Right atrium auricular region (tissue), 2 donors: Measurements from ENCODE around the gene PTCD1. TPM values are rescaled to one million over a fixed set of nuclear protein-coding genes. Genes with fewer than 3 reads are reported as not detected.

Experiments used
- DNase-seq: peaks from one replicate; pipeline ENCODE4 v3.0.0-alpha.2; 2019; ENCODE audit warnings: low spot score
- H3K27ac ChIP-seq, 2 donors: fragments of 200-600 bp; sonication (generic); 1 replicate in 1 of 2; 2 replicates in 1 of 2; pipeline ENCODE4 v1.5.1; 2016 to 2019
- H3K27me3 ChIP-seq, 2 donors: fragments of 200-600 bp; sonication (generic); one replicate each; pipeline versions ENCODE4 v1.5.1 to v1.6.0; 2017 to 2019
- H3K36me3 ChIP-seq: fragments of 200-600 bp; sonication (generic); one replicate; pipeline ENCODE4 v1.5.1; 2016
- H3K4me1 ChIP-seq, 2 donors: fragments of 200-600 bp; sonication (generic); one replicate each; pipeline versions ENCODE4 v1.5.1 to v1.6.0; 2017 to 2019
- H3K4me3 ChIP-seq, 2 donors: fragments of 200-600 bp; sonication (generic); 1 replicate in 1 of 2; 2 replicates in 1 of 2; pipeline ENCODE4 v1.5.1; 2017 to 2019; ENCODE audit warnings: mild to moderate bottlenecking in 1 of 2, moderate library complexity in 1 of 2
- H3K9me3 ChIP-seq, 2 donors: fragments of 200-600 bp; sonication (generic); one replicate each; pipeline ENCODE4 v1.5.1; 2019
- total RNA-seq, 2 donors: library from RNA; depleted of rRNA; stranded (reverse); fragments of >200 nt; gene quantifications; one replicate each; pipeline ENCODE4 v1.1.0, GENCODE V29; 2016
- TF ChIP-seq, protein P1 (sequence below), 2 donors: fragments of 200-600 bp; sonication (generic); IDR thresholded peaks; one replicate each; pipeline ENCODE4 v1.5.1; 2019; ENCODE audit warnings: antibody characterized with exemption in 2 of 2

PTCD1 gene
- total RNA-seq, 2 donors from 2014 or later: 4.6 to 5.3 TPM

GRCh38 chr7:99379043-99379577 is 59.5 kb downstream of the PTCD1 start:
- peaks cover 0 to 54% of the 10 kb centered on the region in 2 donors for H3K4me1 ChIP-seq
- peak; percentile 86 for DNase-seq
- H3K9me3 ChIP-seq: no peaks in the 10 kb centered on the region
- H3K27me3 ChIP-seq: no peaks in the 10 kb centered on the region
- H3K4me3 ChIP-seq: peak overlapping the region in 1 of 2 donors; percentile 24
- peaks cover 11% of the 10 kb centered on the region for H3K36me3 ChIP-seq
- TF ChIP-seq, protein P1, sequence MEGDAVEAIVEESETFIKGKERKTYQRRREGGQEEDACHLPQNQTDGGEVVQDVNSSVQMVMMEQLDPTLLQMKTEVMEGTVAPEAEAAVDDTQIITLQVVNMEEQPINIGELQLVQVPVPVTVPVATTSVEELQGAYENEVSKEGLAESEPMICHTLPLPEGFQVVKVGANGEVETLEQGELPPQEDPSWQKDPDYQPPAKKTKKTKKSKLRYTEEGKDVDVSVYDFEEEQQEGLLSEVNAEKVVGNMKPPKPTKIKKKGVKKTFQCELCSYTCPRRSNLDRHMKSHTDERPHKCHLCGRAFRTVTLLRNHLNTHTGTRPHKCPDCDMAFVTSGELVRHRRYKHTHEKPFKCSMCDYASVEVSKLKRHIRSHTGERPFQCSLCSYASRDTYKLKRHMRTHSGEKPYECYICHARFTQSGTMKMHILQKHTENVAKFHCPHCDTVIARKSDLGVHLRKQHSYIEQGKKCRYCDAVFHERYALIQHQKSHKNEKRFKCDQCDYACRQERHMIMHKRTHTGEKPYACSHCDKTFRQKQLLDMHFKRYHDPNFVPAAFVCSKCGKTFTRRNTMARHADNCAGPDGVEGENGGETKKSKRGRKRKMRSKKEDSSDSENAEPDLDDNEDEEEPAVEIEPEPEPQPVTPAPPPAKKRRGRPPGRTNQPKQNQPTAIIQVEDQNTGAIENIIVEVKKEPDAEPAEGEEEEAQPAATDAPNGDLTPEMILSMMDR (IDR thresholded peaks at IDR 0.05): no peak
- peak overlapping the region; percentile 80 to 81 for H3K27ac ChIP-seq

GRCh38 chr7:99375070-99375807 is 63.4 kb downstream of the PTCD1 start:
- H3K4me1 ChIP-seq: peaks cover 0 to 52% of the 10 kb centered on the region in 2 donors
- H3K27me3 ChIP-seq: no peaks in the 10 kb centered on the region
- TF ChIP-seq, protein P1 (IDR thresholded peaks at IDR 0.05): no peak
- H3K4me3 ChIP-seq: peak overlapping the region; percentile 82 to 94
- H3K36me3 ChIP-seq: peaks cover 11% of the 10 kb centered on the region
- H3K9me3 ChIP-seq: no peaks in the 10 kb centered on the region
- peak overlapping the region; percentile 90 for H3K27ac ChIP-seq
- peak; percentile 76 for DNase-seq

DNA sequence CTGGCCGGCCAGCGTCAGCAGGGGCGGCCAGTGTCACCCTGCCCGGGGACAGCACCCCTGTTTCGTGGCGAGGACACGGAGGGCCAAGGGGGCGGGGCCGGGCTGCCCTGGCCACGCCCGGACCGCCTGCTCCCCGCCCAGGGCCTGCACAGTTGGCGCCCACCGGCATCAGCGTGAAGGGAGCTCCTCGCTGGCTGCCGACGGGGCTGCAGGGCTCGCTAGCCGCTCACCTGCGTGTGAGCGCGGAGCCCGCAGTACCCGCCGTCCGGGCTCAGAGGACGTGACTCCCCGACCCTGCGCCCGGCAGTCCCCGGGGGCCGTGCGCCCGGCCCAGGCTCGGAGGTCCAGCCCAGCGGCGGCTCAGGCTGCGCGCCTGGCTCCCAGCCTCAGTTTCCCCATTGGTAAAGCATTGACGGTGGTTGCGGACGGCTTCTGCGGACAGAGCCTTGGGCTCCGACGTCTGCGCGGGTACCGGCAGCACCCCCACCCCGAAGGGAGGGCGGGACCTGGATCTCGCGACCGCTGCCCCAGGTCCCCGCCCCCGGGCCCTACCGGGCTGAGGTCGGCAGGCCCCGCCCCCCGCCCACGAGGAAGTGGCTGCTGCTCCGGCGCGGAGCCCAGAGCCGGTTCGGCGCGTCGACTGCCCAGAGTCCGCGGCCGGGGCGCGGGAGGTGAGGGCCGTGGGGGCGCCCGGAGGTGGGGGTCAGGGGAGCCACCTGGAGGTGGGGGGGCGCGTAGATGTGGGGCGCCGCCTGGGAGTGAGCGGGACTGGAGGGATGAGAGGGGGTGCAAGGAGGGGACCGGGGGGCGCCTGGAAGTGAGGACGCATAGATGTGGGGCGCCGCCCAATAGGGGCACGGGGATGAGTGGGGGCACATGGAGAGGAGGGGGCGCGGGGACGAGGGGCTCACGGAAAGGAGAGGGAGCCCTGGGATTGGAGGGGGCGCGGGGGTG is 64.2 kb downstream of the PTCD1 start, which contains the start of gene ARPC1B:
Gene ARPC1B, plus strand, starts transcription at position 620 of the 954 bp plus-strand sequence. CDS start 10,985 bp downstream, outside the sequence.
- no peaks in the 10 kb centered on the region for H3K27me3 ChIP-seq
- TF ChIP-seq, protein P1 (IDR thresholded peaks at IDR 0.05): no peak
- H3K4me1 ChIP-seq: peaks cover 0 to 43% of the 10 kb centered on the region in 2 donors
- H3K4me3 ChIP-seq: peak within 1 kb of the TSS; percentile 82 to 94
- DNase-seq: peak; percentile 78
- H3K36me3 ChIP-seq: peaks cover 11% of the 10 kb centered on the region
- peak within 1 kb of the TSS; percentile 90 for H3K27ac ChIP-seq
- H3K9me3 ChIP-seq: no peaks in the 10 kb centered on the region

DNA sequence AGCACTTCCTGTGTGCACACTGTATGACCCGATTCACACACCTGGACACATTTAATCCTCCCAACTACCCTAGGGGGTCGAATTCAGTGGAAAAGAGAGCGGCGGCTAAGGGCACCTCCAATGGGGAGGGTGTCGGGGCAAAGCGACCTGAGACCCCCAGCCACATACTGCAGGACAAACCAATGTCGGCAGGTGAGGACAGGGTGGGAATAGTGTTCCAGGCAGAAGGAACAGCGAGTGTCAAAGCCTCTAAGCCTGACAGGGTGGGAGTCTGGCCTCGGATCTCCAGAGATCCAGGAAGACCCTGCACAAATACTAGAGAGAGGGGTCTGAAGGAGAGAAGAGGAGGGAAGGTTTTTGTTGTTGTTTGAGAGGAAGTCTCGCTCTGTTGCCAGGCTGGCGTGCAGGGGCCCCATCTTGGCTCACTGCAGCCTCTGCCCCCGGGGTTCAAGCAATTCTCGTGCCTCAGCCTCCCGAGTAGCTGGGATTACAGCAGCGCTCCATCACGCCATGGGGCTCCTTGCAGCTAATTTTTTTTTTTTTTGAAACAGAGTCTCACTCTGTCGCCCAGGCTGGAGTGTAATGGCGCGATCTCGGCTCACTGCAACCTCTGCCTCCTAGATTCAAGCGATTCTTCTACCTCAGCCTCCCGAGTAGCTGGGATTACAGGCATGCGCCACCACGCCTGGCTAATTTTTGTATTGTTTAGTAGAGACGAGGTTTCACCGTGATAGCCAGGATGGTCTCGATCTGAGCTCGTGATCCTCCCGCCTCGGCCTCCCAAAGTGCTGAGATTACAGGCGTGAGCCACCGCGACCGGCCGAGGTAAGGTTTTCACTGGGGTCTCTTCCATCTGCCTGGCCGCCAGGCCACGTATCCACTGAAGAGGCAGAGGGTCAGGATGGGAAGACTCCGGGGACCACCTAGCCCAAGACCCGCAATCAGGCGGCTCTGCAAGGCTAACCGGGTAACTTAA is 65.2 kb downstream of the PTCD1 start:
- H3K27ac ChIP-seq: peak overlapping the region; percentile 90
- H3K36me3 ChIP-seq: peaks cover 10% of the 10 kb centered on the region
- H3K27me3 ChIP-seq: no peaks in the 10 kb centered on the region
- H3K4me3 ChIP-seq: peak overlapping the region; percentile 82 to 94
- TF ChIP-seq, protein P1 (IDR thresholded peaks at IDR 0.05): no peak
- H3K9me3 ChIP-seq: no peaks in the 10 kb centered on the region
- DNase-seq: no peak
- peaks cover 0 to 35% of the 10 kb centered on the region in 2 donors for H3K4me1 ChIP-seq
